GM18498 (cell line): ENCODE data around the gene ASPSCR1.

Source experiments
- ATAC-seq: cut with Tn5 transposase; IDR thresholded peaks from one replicate; pipeline ENCODE4 v1.9.1; 2021; ENCODE audit warnings: mild to moderate bottlenecking, moderate library complexity; ENCODE audit not compliant: unreplicated experiment

The ASPSCR1 gene

GRCh38 chr17:82022310-82022980, 45.0 kb downstream of the ASPSCR1 start, which contains the start of gene CENPX:
Gene CENPX (minus strand): TSS chr17:82022878. CDS start chr17:82022861, 17 bp downstream.
- peak; percentile 17 for ATAC-seq

- peak; percentile 86 for ATAC-seq
Observed at GRCh38 chr17:82022981-82023446, 45.6 kb downstream of the ASPSCR1 start, which contains the start of gene LRRC45. Gene LRRC45 (plus strand): TSS chr17:82023305. CDS start chr17:82023644, 339 bp downstream.

- peak; percentile 3 for ATAC-seq
Observed at GRCh38 chr17:82023447-82024241, 46.2 kb downstream of the ASPSCR1 start.

GRCh38 chr17:82024859-82025258, 47.4 kb downstream of the ASPSCR1 start:
- ATAC-seq = no peak

- no peak for ATAC-seq
Observed at GRCh38 chr17:82025401-82026107, 48.1 kb downstream of the ASPSCR1 start.

- no peak for ATAC-seq
Observed at GRCh38 chr17:82028246-82028645, 50.8 kb downstream of the ASPSCR1 start.

- ATAC-seq = no peak
Observed at GRCh38 chr17:82028966-82029365, 51.5 kb downstream of the ASPSCR1 start.

GRCh38 chr17:82029391-82029790, 52.0 kb downstream of the ASPSCR1 start:
- no peak for ATAC-seq

GRCh38 chr17:82029990-82030469, 52.6 kb downstream of the ASPSCR1 start:
- no peak for ATAC-seq

- no peak for ATAC-seq
Observed at GRCh38 chr17:82030470-82031302, 53.3 kb downstream of the ASPSCR1 start.

- no peak for ATAC-seq
Observed at GRCh38 chr17:82031303-82031884, 54.0 kb downstream of the ASPSCR1 start, which contains the start of gene RAC3. Gene RAC3 (plus strand): TSS chr17:82031678. CDS start chr17:82031762, 84 bp downstream.

- ATAC-seq = no peak
Observed at GRCh38 chr17:82031885-82032627, 54.6 kb downstream of the ASPSCR1 start.

- ATAC-seq = no peak
Observed at GRCh38 chr17:82033359-82034085, 56.1 kb downstream of the ASPSCR1 start.

GRCh38 chr17:82034371-82035011, 57.1 kb downstream of the ASPSCR1 start:
- no peak for ATAC-seq

GRCh38 chr17:82035488-82035887, 58.1 kb downstream of the ASPSCR1 start:
- ATAC-seq = no peak

GRCh38 chr17:82035956-82036633, 58.7 kb downstream of the ASPSCR1 start:
- ATAC-seq = no peak

GRCh38 chr17:82036634-82037091, 59.2 kb downstream of the ASPSCR1 start:
- no peak for ATAC-seq
